Stimulated activated CD8-positive, alpha-beta memory T cell treated with anti-CD3 and anti-CD28 coated beads, Interleukin-4, amount 100 ng/mL, for 48 hours (primary cell): Measurements from ENCODE around the gene TBPL2.
"Not testable (repeated sequence)": the region's sequence is repeated elsewhere in the genome, so short reads cannot be mapped to it uniquely, and the experiment has no call there.

Source experiments
- DNase-seq: peaks from one replicate; pipeline ENCODE4 v3.0.0-alpha.2; 2020

Gene TBPL2

DNA sequence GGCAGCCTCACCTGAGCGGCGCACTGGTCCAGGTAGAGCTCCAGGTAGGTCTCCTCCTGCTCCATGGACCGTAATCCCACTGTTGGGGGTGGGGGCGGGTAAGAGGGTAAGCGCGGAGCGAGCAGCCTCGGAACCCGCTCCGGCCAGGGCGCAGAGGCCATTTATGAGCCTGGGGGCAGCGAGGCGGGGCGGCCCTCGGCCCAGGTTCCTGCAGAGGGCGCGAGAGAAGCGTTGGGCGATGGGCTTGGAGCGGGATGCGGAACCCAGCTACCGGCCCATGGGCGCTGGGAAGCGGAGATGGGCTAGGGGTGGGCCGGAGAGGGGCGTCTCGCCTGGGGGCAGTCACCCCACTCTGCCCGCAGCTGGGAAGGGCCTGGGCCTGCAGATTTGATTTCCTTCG is at the start of gene TBPL2:
TBPL2 (minus strand) TSS at position 232 of the 400 bp plus-strand sequence; CDS start at position 65, 167 bp downstream.
- no peak for DNase-seq

DNA sequence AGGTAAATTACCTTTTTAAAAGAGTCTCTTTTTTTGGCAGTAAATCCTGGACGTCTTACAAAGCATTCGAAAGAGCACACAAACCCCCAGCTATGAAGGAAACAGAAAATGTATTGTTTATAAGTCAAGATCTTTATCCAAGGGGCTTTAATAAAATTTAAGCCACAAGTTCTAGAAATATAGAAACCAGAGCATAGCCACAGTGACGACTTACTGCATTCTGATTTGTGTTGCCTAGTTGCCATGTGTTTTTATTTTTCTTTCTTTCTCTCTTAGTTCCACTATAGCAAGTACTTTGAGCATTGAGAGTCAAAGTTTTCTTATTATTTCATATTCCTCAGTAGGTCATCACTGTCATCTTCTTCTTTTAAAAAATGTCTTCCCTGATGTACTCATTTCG is 47.8 kb upstream of the TBPL2 start:
- DNase-seq, result no peak

DNA sequence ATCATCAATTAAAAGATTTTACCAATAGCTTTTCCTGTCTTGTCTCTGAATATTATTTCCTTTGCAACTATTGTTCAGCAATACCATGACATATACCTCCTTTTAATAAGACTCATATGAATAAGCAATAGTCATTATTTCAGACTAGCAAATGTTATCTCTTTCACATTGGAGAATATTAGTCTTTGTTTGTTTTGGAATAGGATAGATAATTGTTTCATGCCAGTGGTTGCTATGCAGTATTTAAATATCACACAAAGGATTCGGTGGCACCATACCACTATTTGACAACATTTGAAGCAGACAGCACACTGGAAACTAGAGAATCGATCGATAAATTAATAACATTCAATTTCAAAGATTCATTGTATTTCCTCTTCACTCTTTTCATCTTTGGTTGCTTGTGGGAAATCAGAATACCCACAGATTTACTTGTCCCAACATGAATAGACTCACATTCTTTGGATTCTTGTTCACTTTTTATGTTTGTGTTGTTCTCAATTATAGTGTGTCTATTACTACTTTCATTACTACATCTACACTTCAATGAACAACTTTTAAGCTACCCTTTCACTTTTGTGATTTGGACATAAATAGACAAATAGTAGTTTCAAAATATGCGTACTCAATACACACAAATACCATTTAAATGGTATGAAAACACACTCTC is 42.7 kb upstream of the TBPL2 start:
- DNase-seq, result no peak

DNA sequence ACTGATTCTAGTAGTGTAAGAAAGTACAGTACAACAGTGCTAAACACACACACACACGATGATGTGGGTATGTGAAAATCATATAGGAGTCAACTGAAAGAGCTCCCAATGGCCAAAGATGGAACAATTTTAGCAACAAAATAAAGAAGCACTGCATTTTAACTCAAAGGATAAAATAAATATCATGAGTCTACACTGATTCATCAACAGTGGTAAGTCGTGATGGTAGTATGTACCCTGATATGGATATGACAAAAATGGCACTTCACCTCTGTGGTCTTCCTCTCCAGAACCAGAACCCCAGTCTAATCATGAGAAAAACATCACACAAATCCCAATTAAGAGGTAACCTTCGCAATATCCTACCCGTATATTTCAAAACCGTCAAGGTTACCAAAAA is 41.4 kb upstream of the TBPL2 start:
- no peak for DNase-seq

DNA sequence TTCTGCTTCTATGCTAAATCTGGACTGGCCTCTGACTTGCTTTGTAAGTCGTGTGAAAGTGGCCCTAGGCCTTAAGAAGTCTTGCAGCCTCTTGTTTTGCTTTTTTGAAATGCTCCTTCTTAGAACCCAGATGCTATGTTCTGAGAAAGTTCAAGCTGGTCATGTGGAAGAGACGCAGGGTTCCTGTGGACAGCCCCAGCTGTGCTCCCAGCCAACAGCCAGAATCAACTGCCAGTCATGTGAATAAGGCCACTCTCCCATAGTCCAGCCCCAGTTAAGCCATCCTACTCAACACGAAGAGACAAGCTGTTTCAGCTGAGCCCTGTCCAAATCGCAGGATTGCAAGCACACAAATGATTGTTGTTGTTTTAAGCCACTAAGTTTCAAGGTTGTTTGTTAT is 37.3 kb upstream of the TBPL2 start:
- DNase-seq, result no peak

DNA sequence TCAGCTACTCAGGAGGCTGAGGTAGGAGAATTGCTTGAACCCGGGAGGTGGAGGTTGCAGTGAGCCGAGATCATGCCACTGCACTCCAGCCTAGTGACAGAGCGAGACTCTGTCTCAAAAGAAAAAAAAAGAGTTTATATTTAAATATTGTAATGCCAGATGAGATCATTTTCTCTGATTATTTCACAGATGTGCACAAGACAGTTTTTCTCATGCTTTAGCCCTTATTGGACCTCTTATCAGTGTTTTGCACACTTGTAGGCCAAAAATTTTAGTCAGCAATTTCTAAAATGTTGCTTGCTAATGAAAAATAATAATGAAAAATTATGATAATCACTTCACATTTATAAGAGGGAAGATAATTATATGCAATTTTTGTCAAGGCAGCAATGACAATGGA is 36.0 kb upstream of the TBPL2 start:
- not testable (repeated sequence) for DNase-seq

DNA sequence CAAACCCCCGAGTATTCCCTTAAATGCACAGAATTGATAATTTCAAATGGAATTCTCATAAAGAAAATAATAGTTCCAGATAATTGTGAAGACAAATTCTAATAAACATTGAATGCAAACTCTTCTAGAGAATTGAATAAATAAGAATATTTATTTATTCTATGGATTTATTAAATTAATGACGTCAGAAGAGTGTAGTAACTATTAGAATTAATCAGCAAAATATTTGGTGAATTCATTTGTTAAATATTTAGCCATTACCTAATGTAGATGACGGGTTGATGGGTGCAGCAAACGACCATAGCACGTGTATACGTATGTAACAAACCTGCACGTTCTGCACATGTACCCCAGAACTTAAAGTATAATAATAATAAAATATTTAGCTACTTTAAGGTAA is 33.4 kb upstream of the TBPL2 start:
- DNase-seq, result no peak

DNA sequence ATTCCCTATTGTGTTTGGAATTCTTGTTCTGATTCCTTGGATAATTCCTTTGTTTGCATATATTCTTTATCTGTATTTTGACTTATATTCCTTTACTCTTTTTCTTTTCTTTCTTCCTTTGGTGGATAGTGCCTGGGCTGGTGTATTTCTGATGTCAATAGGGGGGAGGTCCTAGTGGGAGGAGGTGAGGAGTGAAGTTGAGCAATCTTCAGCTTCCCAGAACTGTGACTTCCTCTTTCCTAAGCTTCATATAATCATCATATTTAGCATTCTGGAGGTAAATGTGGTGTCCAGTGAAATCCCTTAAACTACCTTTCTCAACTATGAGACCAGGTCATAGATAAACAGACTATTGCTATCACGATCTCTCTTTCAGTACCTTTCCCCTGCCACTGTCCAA is 29.6 kb upstream of the TBPL2 start:
- DNase-seq, result no peak

DNA sequence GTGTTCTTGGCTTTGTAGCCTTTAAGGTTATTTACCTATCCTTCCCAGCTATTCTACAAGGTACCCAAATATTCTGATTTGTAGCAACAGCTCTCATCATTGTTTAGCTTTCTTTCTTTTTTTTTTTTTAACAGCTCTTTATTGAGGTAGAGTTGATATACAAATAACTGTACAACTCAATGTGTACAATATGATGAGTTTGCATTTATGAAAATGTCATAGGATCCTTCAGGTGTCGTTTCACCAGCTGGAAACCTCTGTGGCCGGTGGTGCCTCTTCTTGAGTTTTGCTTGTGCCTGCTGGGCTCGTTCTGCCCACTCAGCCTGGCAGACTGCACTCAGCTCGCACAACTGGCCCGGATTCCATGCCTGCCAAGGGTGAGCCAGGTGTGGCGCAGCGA is 26.9 kb upstream of the TBPL2 start:
- DNase-seq, result no peak

DNA sequence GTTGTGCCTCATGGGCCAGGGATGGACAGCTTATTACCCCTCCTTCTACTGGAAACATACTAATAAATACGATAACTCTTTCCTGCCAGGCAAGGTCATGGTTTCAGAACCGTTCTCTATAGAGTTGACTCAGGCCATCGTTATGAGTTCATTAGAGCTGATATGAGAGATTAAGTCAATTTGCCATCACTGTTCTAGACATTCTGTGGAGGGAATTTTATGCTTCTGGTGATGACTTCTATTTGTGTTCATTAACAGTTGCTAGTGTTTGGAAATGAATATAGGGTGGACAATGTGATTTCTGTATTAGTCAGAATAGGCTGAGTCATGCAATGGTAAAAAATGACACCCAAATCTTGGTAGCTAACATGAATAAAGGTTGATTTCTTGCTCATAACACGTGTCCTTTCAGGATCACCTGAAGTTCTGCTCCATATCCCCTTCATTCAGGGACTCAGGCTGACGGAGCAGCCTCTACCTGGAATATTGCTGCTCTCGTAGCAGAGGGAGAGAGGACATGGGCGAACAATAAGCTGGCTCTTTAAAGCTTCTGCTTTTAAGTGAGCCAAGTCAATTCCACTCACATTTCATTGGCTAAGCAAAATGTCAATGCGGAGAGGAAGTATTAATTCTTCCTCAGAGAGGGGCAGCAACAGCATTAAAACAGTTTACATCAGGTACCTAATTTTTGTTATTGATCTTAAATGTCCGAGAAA is 18.5 kb upstream of the TBPL2 start:
- no peak for DNase-seq

DNA sequence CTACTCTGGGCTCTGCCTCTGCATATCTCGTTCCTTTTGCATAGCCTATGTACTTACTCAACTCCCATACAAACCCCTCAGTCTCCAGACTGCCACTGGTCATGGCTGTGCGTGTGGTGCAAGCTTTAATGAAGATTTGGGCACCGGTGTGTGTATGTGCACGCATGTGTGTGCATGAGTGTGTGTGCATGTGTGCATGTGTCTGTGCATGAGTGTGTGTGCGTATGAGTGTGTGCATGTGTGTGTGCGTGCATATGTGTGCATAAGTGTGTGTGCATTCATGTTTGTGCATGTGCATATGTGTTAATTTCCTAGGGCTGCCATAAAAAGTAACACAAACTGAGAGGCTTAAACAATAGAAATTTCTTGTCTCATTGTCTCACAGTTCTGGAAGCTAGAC is 17.1 kb upstream of the TBPL2 start:
- DNase-seq, result no peak

DNA sequence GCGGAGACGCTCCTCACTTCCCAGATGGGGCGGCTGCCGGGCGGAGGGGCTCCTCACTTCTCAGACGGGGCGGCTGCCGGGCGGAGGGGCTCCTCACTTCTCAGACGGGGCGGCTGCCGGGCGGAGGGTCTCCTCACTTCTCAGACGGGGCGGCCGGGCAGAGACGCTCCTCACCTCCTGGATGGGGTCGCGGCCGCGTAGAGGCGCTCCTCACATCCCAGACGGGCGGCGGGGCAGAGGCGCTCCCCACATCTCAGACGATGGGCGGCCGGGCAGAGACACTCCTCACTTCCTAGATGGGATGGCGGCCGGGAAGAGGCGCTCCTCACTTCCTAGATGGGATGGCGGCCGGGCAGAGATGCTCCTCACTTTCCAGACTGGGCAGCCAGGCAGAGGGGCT is 16.0 kb upstream of the TBPL2 start:
- DNase-seq, result not testable (repeated sequence)

DNA sequence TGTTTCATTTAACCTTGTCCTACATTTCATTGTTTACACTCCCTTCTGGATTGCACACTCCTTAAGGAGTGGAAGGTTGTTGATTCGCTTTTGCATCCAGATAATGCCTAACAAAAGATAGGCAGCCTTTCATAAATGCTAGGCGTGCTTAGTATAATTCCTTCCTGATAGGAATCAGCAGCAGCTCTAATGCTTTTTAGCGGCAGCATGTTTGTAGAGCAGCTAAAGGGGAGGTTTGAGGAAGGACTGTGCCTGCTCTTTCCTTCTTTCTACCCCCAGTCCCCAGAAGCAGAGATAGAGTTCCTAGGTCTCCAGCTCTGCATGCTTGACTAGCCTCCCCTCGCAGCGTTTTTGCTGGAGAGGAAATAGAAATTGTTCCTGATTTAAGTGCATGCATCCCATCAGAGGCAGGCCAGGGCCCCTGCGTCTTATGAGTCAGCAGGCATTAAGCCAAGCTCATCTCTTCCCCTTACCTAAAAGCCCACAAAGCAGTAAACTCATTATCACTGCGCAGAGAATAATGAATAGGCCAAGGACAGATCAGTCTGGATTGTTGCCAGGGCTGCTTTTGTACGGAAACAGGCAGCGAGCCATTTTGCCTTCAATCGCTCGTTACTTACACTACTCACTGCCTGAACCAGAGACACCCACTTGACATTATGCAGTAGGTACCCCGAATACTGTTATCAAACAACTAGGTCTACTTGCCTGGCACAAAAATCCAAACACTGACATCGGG is 14.0 kb upstream of the TBPL2 start:
- DNase-seq, result no peak

DNA sequence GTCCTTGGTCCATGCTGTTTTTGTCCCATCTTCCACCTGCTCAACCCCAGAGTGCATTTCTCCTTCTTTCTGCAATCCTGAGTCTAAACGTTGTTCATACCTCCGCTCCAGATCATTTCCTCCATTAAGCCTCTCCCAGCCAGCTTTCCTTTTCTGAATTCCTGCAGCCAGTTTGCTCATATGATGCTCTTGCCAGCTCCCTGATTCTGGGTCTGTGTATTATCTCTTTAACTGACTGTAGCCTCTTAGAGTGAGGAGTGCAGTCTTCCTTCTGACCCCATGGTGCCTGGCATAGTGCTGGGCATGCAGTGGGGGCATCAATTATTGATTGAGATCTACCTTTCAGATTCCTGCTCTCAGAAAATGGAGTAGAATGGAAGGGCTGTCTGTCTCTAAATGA is 11.5 kb upstream of the TBPL2 start:
- no peak for DNase-seq

DNA sequence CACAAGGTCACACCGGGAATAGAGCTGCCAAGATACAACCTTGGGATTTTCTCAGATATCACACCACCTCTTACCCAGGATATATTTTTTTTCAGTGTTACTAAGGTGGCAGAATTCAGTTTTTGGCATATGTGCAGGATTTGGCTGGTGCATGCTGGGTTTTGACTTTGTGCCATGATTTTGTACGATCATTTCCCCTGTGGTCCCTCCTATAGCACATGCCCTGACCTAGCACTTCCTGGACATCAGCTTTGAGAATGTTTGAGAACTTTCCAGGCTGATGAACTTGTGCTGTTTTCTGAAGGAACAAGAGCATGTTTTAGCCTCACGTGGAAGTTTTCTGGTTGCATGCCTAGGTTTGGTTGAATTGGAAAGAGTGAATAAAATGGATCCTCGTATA is 11.0 kb upstream of the TBPL2 start:
- no peak for DNase-seq

DNA sequence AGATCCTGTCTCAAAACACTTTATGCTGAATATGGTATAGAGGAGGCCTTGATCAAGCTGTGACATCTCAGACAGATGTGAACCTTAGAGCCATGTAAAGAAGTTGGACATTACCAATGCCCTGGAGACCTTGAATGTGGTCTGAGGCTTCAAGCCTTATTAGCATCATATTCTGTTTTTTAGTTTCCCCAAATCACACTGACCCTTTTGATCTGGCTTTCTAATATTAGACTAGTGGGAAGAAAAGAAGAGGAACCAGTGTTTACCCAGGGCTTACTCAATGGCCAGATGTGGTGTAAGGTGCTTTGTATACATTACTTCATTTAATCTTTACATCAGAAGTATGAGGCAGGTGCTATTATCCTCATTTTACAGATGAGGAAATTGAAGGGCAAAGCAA is 10.6 kb upstream of the TBPL2 start:
- no peak for DNase-seq

DNA sequence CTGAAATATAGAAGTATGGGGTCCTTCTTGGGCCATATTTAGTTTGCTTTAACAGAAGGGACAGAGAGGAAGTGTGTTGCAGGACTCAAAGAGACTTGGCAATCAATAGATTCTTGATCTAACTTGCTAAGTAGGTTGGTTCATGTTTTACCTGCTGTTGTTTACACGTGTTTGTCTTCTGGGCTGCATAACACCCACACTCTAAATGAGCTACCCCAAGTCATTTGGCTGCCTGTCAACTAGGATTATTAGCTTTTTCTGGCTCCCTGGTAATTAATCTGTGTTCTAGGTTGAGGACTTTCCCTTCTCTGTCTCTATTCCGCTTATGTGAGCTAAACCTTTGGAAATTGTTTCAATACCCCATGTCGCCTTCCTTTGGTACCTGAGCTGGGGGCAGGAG is 10.1 kb upstream of the TBPL2 start:
- no peak for DNase-seq

DNA sequence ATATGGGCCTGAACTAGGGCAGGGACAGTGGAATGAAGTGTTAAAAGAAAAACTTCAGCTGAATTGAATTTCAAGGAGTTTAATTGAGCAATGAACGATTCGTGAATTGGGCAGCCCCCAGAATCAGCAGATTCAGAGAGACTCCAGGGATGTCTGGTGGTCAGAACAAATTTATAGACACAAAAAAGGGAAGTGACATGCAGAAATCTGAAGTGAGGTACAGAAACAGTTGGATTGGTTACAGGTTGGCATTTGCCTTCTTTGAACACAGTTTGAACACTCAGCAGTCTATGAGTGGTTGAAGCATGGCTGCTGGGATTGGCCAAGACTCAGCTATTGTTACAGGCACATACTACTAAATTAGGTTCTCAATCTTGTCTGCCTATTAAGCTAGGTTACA is 9.7 kb upstream of the TBPL2 start:
- no peak for DNase-seq

DNA sequence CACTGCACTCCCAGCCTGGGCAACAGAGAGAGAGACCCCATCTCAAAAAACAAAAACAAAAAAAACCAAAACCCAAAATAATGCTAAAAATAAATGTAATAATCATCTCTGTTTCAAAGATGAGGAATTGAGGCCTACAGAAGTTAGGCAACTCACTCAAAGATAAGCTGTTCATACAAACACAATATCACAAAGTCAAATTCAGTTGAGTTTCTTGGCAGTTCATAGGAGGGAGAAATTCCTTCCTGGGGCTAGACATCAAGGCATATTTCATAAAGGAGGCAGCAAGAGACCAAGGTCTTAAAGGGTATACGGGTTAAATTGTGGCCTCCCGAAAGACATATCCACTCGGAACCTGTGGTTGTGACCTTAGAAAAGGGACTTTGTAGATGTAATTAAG is 8.7 kb upstream of the TBPL2 start:
- DNase-seq, result no peak

DNA sequence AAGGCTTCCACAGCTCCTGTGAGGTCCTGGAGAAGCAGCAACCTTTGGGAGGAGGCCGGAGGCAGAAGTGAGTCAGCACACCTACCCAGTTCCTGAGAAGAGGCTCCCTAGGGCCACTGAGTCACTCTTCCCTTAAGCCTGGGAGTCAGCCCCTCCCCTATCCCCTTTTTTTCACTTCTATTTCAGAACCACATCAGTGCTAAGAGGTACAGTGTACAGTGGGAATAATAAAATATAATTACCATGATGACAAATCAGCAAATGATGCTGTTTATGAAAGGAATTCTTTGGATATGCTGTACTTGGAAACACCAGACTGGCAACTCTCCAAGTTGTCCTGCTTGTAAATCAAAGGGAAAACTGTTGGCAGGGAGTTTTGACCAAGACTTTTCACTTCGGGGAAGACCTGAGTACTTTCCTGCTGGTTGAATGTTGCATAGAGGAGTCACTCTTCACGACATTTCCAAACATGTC is 7.8 kb upstream of the TBPL2 start:
- DNase-seq, result peak; percentile 57

DNA sequence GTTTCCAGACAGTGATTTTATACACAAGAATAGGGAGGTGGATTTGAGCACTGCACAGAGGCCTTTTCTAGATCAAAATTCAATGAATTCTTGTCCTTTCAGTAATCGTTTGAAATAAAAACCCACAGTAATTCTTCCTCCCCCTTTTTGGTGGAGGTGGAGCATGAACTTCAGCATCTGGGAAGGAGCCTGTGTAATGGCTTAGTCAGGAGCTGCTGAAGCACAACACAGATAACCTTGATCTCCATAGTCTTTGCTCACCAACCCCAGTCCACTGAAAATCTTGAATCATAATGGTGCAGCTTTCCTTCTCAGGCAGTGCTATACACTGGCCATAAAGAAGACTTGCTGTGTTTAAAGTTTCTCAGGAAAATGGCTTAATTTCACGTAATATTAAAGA is 6.4 kb upstream of the TBPL2 start:
- DNase-seq, result no peak

DNA sequence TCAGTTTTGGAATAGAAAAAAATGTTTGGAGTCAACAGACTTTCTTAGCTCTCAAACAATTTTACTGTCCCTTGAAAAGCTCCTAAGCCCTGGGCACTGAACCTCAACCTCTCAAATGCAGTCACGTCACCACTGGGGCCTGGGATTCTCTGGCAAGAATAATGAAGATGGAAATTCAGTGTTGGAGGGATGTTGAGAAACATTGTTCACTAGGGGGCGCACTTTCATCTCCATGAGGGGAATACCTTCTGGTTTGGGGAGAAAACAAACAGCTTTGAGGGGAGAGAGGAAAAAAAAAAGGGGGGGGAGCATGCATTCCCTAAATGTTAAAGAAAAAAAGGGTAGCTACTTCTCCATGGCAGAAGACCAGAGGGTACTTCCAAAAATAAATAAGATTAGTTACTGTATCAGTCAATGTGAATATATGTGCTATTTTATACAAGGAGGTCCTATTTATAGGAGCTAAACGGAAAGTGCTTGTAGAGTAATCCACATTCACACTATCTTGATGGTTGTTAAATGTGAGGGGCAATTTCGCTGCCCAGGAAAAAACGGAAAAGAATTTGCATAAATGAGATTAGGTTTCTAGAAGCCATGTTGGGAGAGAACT is 5.8 kb upstream of the TBPL2 start:
- DNase-seq, result peak; percentile 74

DNA sequence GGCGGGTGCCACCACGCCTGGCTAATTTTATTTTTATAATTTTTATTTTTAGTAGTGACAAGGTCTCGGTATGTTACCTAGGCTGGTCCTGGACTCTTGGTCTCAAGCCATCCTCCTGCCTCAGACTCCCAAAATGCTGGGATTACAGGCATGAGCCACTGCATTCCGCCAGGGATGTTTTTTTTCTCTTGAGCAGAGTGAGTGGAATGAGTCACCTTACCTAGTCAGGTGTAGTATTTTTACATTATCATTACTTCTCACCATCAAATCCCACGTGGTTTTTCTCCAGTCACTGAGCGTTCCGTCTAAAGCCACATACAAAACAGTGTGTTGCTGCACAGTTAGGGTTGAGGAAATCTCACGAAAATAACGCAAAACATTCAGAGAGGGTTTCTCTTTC is 870 bp upstream of the TBPL2 start:
- DNase-seq, result no peak
